GM12878 (cell line): Measurements from ENCODE around the gene AP4B1. TPM values are rescaled to one million over a fixed set of nuclear protein-coding genes. Genes with fewer than 3 reads are reported as not detected.

ENCODE experiments used
- ATAC-seq: fragments of 200-7000 bp; cut with Tn5 transposase; 3 replicates; pipeline ENCODE4 v1.9.1; 2020; ENCODE audit warnings: mild to moderate bottlenecking, moderate library complexity
- BruUV-seq: library from RNA; stranded (reverse); fragments of 400-500 nt; replicated peaks from 2 replicates; lab custom pipeline; 2021; lab: Mats Ljungman, UMichigan
- CTCF ChIA-PET: fragments of 300-600 bp; sonication (Branson Sonifier 250); formaldehyde crosslinking; extraction: SDS; loops from one replicate; lab custom pipeline; 2021; ENCODE audit warnings: inconsistent platforms; lab: Yijun Ruan, JAX
- POLR2A ChIA-PET: fragments of 350-600 bp; formaldehyde crosslinking; extraction: SDS; loops from one replicate; lab custom pipeline; 2021; ENCODE audit warnings: inconsistent platforms; lab: Charles Lee
- RAD21 ChIA-PET: fragments of 300-600 bp; sonication (Branson Sonifier 250); formaldehyde crosslinking; loops from one replicate; lab custom pipeline; 2023; ENCODE audit warnings: antibody characterized with exemption; ENCODE audit not compliant: unreplicated experiment; lab: Charles Lee
- SMC1A ChIA-PET: fragments of 300-600 bp; sonication (Branson Sonifier 250); formaldehyde crosslinking; loops from one replicate; lab custom pipeline; 2023; ENCODE audit not compliant: unreplicated experiment, uncharacterized antibody; lab: Charles Lee
- DNase-seq: peaks from one replicate; pipeline ENCODE4 v3.0.0-alpha.2; 2011; ENCODE audit warnings: low read depth, low spot score
- FAIRE-seq: peaks from 3 replicates; lab custom pipeline; 2011; peaks lifted over from hg19 to GRCh38; lab: Jason Lieb, UNC
- H2AFZ ChIP-seq: 2 replicates; pipeline ENCODE4 v1.6.0; 2011; ENCODE audit warnings: low read depth, low read length, control low read depth; ENCODE audit not compliant: control insufficient read depth
- H3K27ac ChIP-seq: 2 replicates; pipeline ENCODE4 v1.5.1; 2011; ENCODE audit warnings: control low read depth; ENCODE audit not compliant: control insufficient read depth, insufficient read depth
- H3K27me3 ChIP-seq, 2 experiments: replicated peaks in 1 of 2; 2 replicates each; pipeline versions ENCODE4 v1.6.0 to v1.6.1; 2011; ENCODE audit warnings: low read length in 1 of 2; ENCODE audit not compliant: control insufficient read depth in 2 of 2, insufficient read depth in 2 of 2
- H3K36me3 ChIP-seq, 2 experiments: 2 replicates each; pipeline ENCODE4 v1.5.1; 2011; ENCODE audit warnings: low read length in 1 of 2; ENCODE audit not compliant: control insufficient read depth in 2 of 2, insufficient read depth in 2 of 2
- H3K4me1 ChIP-seq: 2 replicates; pipeline ENCODE4 v1.6.1; 2011; ENCODE audit warnings: mild to moderate bottlenecking, low read length, moderate library complexity, mixed read lengths; ENCODE audit not compliant: control insufficient read depth, insufficient read depth
- H3K4me2 ChIP-seq: 2 replicates; pipeline ENCODE4 v1.6.0; 2011; ENCODE audit warnings: control low read depth; ENCODE audit not compliant: control insufficient read depth, insufficient read depth
- H3K4me3 ChIP-seq: fragments of 200-600 bp; sonication (generic); 2 replicates; pipeline ENCODE4 v1.5.1; 2016
- H3K79me2 ChIP-seq: 2 replicates; pipeline ENCODE4 v1.6.0; 2011; ENCODE audit warnings: low read length; ENCODE audit not compliant: control insufficient read depth, insufficient read depth
- H3K9ac ChIP-seq: 2 replicates; pipeline ENCODE4 v1.8.0; 2011; ENCODE audit warnings: low read length, control low read depth, mixed read lengths; ENCODE audit not compliant: control insufficient read depth, insufficient read depth
- H3K9me3 ChIP-seq: replicated peaks from 3 replicates; pipeline ENCODE4 v1.5.1; 2011; ENCODE audit warnings: mild to moderate bottlenecking, low read length; ENCODE audit not compliant: control insufficient read depth, insufficient read depth
- H4K20me1 ChIP-seq: 2 replicates; pipeline ENCODE4 v1.6.0; 2011; ENCODE audit not compliant: control insufficient read depth, insufficient read depth
- CBFB ChIP-seq: IDR thresholded peaks from 2 replicates; pipeline ENCODE4 v1.6.1; 2016; ENCODE audit warnings: antibody characterized with exemption, low read depth
- DPF2 ChIP-seq: fragments of 450-650 bp; IDR thresholded peaks from 2 replicates; pipeline ENCODE4 v1.6.1; 2017; ENCODE audit warnings: mild to moderate bottlenecking
- RUNX3 ChIP-seq: IDR thresholded peaks from 2 replicates; pipeline ENCODE4 v1.6.1; 2012; ENCODE audit warnings: low read length, inconsistent platforms
- TCF7 ChIP-seq: IDR thresholded peaks from 2 replicates; pipeline ENCODE4 v1.6.1; 2014; ENCODE audit warnings: antibody characterized with exemption, borderline replicate concordance
- ZNF687 ChIP-seq: fragments of 450-650 bp; IDR thresholded peaks from 2 replicates; pipeline ENCODE4 v1.6.1; 2017; ENCODE audit warnings: mild to moderate bottlenecking, moderate library complexity
- WGBS: methylation state at CpG from one replicate; pipeline ENCODE4 v1.1.6; 2016; ENCODE audit warnings: low lambda C conversion rate; ENCODE audit not compliant: insufficient replicate concordance, insufficient coverage; ENCODE audit errors: missing lambda C conversion rate; 5-methylcytosine and 5-hydroxymethylcytosine counted together
- in situ Hi-C: fragments of 300-500 bp; cut with MboI; formaldehyde crosslinking; loops from 9 replicates; pipeline ENCODE4 v1.14.3; 2018; ENCODE audit warnings: mixed read lengths
- intact Hi-C: fragments of 100-400 bp; cut with micrococcal nuclease; formaldehyde crosslinking; loops from one replicate; pipeline ENCODE4 v1.14.2; 2022; ENCODE audit not compliant: unreplicated experiment
- polyA plus RNA-seq, 11 experiments: library from polyadenylated mRNA; depleted of rRNA in 4 of 11; unstranded in 6 of 11; stranded (reverse) in 5 of 11; fragments of >200 nt; fragmentation: Nextera tagmentation in 4 of 11; fragmentation: Illumina TruSeq in 1 of 11; extraction: Ambion mirVana in 4 of 11; extraction: Trizol in 1 of 11; gene quantifications; 1 replicate in 1 of 11; 2 replicates in 10 of 11; pipeline versions ENCODE4 v1.2.1 to v1.2.3, GENCODE V29; 2011 to 2016; ENCODE audit warnings: inconsistent platforms in 2 of 11, missing spikeins in 2 of 11, low read depth in 1 of 11
- total RNA-seq, 4 experiments: library from RNA; depleted of rRNA in 3 of 4; stranded (reverse); fragments of >200 nt in 3 of 4; fragmentation: Illumina TruSeq in 1 of 4; extraction: Trizol in 1 of 4; gene quantifications; 2 replicates each; pipeline versions ENCODE4 v1.2.1 to v1.2.3, GENCODE V29; 2013 to 2021
- TF ChIP-seq, protein P1 (sequence below): fragments of 450-650 bp; formaldehyde crosslinking; IDR thresholded peaks from 2 replicates; pipeline ENCODE4 v1.4.0; 2022; ENCODE audit warnings: mild to moderate bottlenecking, moderate library complexity

The AP4B1 gene
- total and polyA plus RNA-seq, 10 of the 15 experiments (the other 5 are each of a cell fraction or from before 2014, with no cell fraction given): 27.2 to 61.0 (median 33.0) TPM

DNA sequence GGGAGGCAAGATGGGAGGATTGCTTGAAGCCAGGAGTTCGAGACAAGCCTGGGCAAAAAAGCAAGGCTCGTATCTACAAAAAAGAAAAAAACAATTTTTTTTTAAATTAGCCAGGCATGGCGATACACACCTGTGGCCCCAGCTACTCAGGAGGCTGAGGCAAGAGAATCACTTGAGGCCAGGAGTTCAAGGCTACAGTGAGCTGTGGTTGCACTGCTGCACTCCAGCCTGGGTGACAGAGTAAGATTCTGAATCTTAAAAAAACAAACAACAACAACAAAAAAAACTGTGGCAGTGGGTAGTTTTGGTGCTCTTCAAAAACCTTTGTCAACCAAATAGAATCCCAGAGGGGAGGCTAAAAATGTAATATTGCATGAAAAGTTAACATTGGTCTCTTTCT is 33.8 kb downstream of the AP4B1 start:
- 0% methylated on average over 3 of the region's 3 CpGs for WGBS
- Histone ChIP-seq H3K36me3 (peaks cover 0 to 6% of the 10 kb centered on the region in 2 experiments; a peak in 2 of 4 replicates), H3K27ac (peak overlapping the region; percentile 79), H3K27me3 (no peaks in the 10 kb centered on the region), H3K9ac (peak overlapping the region; percentile 86), H3K9me3 (no peaks in the 10 kb centered on the region), H3K79me2 (peaks cover 55% of the 10 kb centered on the region), H3K4me1 (peaks cover 44% of the 10 kb centered on the region), H2AFZ (no peak overlapping the region; the same call in 1 of the 2 replicates), H4K20me1 (no peaks in the 10 kb centered on the region), H3K4me2 (peak overlapping the region; percentile 60), H3K4me3 (peak overlapping the region; percentile 89)
- ChIA-PET CTCF (interaction anchor here (0.5 to 5.9 kb wide), 8 partner anchors 7 to 147 kb away, joined by 3 to 79 read pairs (median 12); partner anchors contain the start of genes AP4B1 and DCLRE1B), RAD21 (interaction anchor here (0.9 to 6.5 kb wide), 11 partner anchors 8 to 59 kb away, joined by 3 to 102 read pairs (median 9); partner anchors contain the start of genes AP4B1, DCLRE1B and RSBN1), SMC1A (interaction anchor here (0.9 to 17.4 kb wide), 13 partner anchors 10 to 798 kb away, joined by 3 to 396 read pairs (median 10); partner anchors contain the start of genes AP4B1, BCL2L15, HIPK1 and PHTF1), POLR2A (interaction anchor here (1.0 to 6.5 kb wide), 6 partner anchors 9 to 59 kb away, joined by 3 to 56 read pairs (median 30); partner anchors contain the start of genes AP4B1, DCLRE1B and HIPK1)
- intact Hi-C loops: loop anchor here (1.0 kb wide), 1 partner anchor 11 kb away; no protein-coding TSS in a partner anchor
- no TSS peak for BruUV-seq
- in situ Hi-C loops: no loop called here
- no peak for ATAC-seq
- no peak for DNase-seq
- TF ChIP-seq RUNX3: 0 out of 2 replicates have a peak, but pooled peaks have one; percentile 12
- TF ChIP-seq CBFB: no peak
- TF ChIP-seq, all 136 proteins: peak for 1
- FAIRE-seq: no peak

- H3K4me1 ChIP-seq: peaks cover 28% of the 10 kb centered on the region
- H3K9ac ChIP-seq: peak overlapping the region; percentile 28; the same call in 1 of the 2 replicates
- no peak for FAIRE-seq
- ATAC-seq: peak; percentile 12; the same call in 2 of the 3 replicates
- H3K9me3 ChIP-seq: no peaks in the 10 kb centered on the region
- no peak for DNase-seq
- POLR2A ChIA-PET: interaction anchor here (0.5 to 6.5 kb wide), 9 partner anchors 9 to 379 kb away, joined by 3 to 56 read pairs (median 15); partner anchors contain the start of genes AP4B1, DCLRE1B and HIPK1
- no peak overlapping the region for H2AFZ ChIP-seq
- H3K4me2 ChIP-seq: peak overlapping the region; percentile 77
- no TSS peak for BruUV-seq
- in situ Hi-C loops: no loop called here
- no peaks in the 10 kb centered on the region for H3K27me3 ChIP-seq
- RAD21 ChIA-PET: interaction anchor here (0.8 to 6.5 kb wide), 14 partner anchors 10 to 95 kb away, joined by 3 to 102 read pairs (median 8); partner anchors contain the start of genes AP4B1, DCLRE1B, HIPK1 and RSBN1
- H3K4me3 ChIP-seq: peak overlapping the region; percentile 89
- H3K27ac ChIP-seq: peak overlapping the region; percentile 22
- SMC1A ChIA-PET: interaction anchor here (1.0 to 17.4 kb wide), 18 partner anchors 10 to 109 kb away, joined by 3 to 396 read pairs (median 5); partner anchors contain the start of genes AP4B1, BCL2L15, PHTF1 and RSBN1
- CTCF ChIA-PET: interaction anchor here (0.5 to 5.9 kb wide), 14 partner anchors 10 to 175 kb away, joined by 3 to 79 read pairs (median 4); partner anchors contain the start of genes AP4B1, DCLRE1B, HIPK1 and PHTF1
- H3K36me3 ChIP-seq: peaks cover 0 to 6% of the 10 kb centered on the region in 2 experiments; a peak in 2 of 4 replicates
- TF ChIP-seq DPF2: 0 out of 2 replicates have a peak, but pooled peaks have one; percentile 18
- no peak for TF ChIP-seq ZNF687
- no peak for TF ChIP-seq TCF7
- TF ChIP-seq, protein P1, sequence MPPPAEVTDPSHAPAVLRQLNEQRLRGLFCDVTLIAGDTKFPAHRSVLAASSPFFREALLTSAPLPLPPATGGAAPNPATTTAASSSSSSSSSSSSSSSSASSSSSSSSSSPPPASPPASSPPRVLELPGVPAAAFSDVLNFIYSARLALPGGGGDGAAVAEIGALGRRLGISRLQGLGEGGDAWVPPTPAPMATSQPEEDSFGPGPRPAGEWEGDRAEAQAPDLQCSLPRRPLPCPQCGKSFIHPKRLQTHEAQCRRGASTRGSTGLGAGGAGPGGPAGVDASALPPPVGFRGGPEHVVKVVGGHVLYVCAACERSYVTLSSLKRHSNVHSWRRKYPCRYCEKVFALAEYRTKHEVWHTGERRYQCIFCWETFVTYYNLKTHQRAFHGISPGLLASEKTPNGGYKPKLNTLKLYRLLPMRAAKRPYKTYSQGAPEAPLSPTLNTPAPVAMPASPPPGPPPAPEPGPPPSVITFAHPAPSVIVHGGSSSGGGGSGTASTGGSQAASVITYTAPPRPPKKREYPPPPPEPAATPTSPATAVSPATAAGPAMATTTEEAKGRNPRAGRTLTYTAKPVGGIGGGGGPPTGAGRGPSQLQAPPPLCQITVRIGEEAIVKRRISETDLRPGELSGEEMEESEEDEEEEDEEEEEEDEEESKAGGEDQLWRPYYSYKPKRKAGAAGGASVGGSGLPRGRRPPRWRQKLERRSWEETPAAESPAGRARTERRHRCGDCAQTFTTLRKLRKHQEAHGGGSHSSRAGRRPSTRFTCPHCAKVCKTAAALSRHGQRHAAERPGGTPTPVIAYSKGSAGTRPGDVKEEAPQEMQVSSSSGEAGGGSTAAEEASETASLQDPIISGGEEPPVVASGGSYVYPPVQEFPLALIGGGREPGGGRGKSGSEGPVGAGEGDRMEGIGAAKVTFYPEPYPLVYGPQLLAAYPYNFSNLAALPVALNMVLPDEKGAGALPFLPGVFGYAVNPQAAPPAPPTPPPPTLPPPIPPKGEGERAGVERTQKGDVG (CRISPR knock-in tag): no peak
- peaks cover 69% of the 10 kb centered on the region for H3K79me2 ChIP-seq
- intact Hi-C loops: no loop called here
- 97% methylated on average over 4 of the region's 4 CpGs for WGBS
- H4K20me1 ChIP-seq: no peaks in the 10 kb centered on the region
Observed at GRCh38 chr1:113868387-113869083, 36.1 kb downstream of the AP4B1 start.
